Esophagus (tissue), 2 donors: ENCODE data around the gene IFNLR1. TPM values are rescaled to one million over a fixed set of nuclear protein-coding genes. Genes with fewer than 3 reads are reported as not detected.

Source experiments
- H3K27ac ChIP-seq, 2 donors: one replicate each; pipeline ENCODE4 v1.5.1; 2013; ENCODE audit warnings: low read depth in 2 of 2, mild to moderate bottlenecking in 2 of 2, inconsistent platforms in 1 of 2, low read length in 1 of 2, moderate library complexity in 1 of 2
- H3K27me3 ChIP-seq, 2 donors: one replicate each; pipeline ENCODE4 v1.6.1; 2013; ENCODE audit warnings: low read length in 2 of 2, control low read depth in 1 of 2, mild to moderate bottlenecking in 1 of 2; ENCODE audit not compliant: insufficient read depth in 2 of 2, control insufficient read depth in 1 of 2
- H3K36me3 ChIP-seq, 2 donors: one replicate each; pipeline ENCODE4 v1.6.1; 2013; ENCODE audit warnings: low read length in 1 of 2; ENCODE audit not compliant: control insufficient read depth in 2 of 2, insufficient read depth in 2 of 2
- H3K4me1 ChIP-seq, 2 donors: one replicate each; pipeline ENCODE4 v1.6.1; 2013; ENCODE audit warnings: low read length in 1 of 2; ENCODE audit not compliant: control insufficient read depth in 2 of 2, insufficient read depth in 2 of 2
- H3K4me3 ChIP-seq, 2 donors: one replicate each; pipeline ENCODE4 v1.5.1; 2013; ENCODE audit warnings: low read length in 2 of 2, mild to moderate bottlenecking in 2 of 2, low read depth in 1 of 2, moderate library complexity in 1 of 2
- H3K9me3 ChIP-seq, 2 donors: one replicate each; pipeline ENCODE4 v1.6.1; 2013; ENCODE audit warnings: mild to moderate bottlenecking in 2 of 2, low read depth in 1 of 2, low read length in 1 of 2, moderate library complexity in 1 of 2; ENCODE audit not compliant: control insufficient read depth in 2 of 2, insufficient read depth in 1 of 2
- whole genome bisulfite sequencing, 2 donors: extraction: QIAGEN DNeasy Blood & Tissue Kit; methylation state at CpG; one replicate each; pipeline ENCODE4 v1.1.7; 2013; 5-methylcytosine and 5-hydroxymethylcytosine counted together
- polyA plus RNA-seq, 2 donors: library from polyadenylated mRNA; stranded (reverse); fragments of 200-250 nt; gene quantifications; one replicate each; pipeline ENCODE4 v1.2.3, GENCODE V29; 2013
- donor health status: healthy with polysubstance abuse.
- donor health status: Bipolar disorder and iron deficiency.

IFNLR1 gene
- polyA plus RNA-seq, 2 donors: 2.2 to 2.9 TPM

DNA sequence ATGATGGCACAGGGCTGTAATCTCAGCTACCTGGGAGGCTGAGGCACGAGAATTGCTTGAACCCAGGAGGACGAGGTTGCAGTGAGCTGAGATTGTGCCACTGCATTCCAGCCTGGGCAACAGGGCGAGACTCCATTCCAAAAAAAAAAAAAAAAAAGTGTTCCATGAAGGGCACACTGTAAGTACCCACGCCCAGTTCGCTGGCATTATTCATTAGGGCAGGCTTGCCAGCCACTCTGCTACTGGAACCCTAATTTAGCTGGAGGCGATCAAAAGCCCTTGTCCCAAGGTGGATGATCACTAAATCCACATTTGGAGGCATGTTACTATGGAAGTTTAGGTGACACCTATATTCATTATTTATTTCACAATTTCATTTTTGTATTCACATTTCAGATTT, 5.0 kb downstream of the IFNLR1 start:
- H3K4me3 ChIP-seq: no peak overlapping the region
- peaks cover 0 to 3% of the 10 kb centered on the region in 2 donors for H3K36me3 ChIP-seq
- H3K4me1 ChIP-seq: peaks cover 2 to 7% of the 10 kb centered on the region in 2 donors
- no peak overlapping the region for H3K27ac ChIP-seq
- H3K9me3 ChIP-seq: no peaks in the 10 kb centered on the region
- H3K27me3 ChIP-seq: no peaks in the 10 kb centered on the region
- 44 to 52% methylated on average over 6 of the region's 6 CpGs for WGBS, 2 donors

DNA sequence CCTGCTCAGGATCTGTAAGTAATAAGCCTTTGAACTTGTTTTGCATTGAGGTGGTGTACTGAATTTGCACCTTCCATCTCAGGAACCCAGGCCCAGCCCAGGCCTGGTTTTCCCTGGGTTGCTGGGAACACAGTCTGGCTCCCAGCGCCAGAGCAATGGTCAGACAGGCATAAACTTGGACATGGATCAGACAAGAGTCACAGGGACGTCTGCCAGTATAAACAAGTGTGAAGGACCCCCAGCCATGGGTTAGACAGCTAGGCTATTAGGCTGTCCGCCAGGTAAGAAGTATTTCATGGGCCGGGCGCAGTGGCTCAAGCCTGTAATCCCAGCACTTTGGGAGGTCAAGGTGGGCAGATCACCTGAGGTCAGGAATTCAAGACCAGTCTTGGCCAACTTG, 5.5 kb downstream of the IFNLR1 start:
- Histone ChIP-seq H3K4me3 (no peak overlapping the region), H3K36me3 (peaks cover 0 to 3% of the 10 kb centered on the region in 2 donors), H3K4me1 (peaks cover 2 to 7% of the 10 kb centered on the region in 2 donors), H3K27me3 (no peaks in the 10 kb centered on the region), H3K27ac (no peak overlapping the region), H3K9me3 (no peaks in the 10 kb centered on the region)
- WGBS, 2 donors: 66 to 69% methylated on average over 5 of the region's 5 CpGs

DNA sequence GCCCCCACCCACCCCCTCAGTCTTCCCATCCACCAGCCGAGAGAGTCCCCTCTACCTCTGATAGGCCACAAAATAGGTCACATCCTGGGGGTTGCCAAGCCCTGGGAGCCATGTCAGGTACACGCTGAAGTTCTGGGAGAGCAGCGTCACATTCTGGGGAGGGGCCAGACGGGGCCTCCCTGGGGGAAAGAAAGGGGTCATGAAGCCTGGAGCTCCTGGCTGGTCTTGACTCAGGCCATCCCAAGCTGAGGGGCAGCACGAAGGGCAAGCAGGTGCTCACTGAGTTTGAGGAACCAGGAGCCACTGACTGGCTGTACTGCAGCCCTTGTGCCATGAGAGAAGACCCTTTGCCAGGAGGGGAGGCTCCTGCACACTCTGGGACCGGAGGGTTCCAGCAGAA, 6.4 kb downstream of the IFNLR1 start:
- Histone ChIP-seq H3K4me1 (peaks cover 0 to 4% of the 10 kb centered on the region in 2 donors), H3K9me3 (no peaks in the 10 kb centered on the region), H3K4me3 (no peak overlapping the region), H3K27me3 (no peaks in the 10 kb centered on the region), H3K27ac (no peak overlapping the region), H3K36me3 (peaks cover 0 to 3% of the 10 kb centered on the region in 2 donors)
- 92% methylated on average over 6 of the region's 6 CpGs for WGBS, 2 donors

DNA sequence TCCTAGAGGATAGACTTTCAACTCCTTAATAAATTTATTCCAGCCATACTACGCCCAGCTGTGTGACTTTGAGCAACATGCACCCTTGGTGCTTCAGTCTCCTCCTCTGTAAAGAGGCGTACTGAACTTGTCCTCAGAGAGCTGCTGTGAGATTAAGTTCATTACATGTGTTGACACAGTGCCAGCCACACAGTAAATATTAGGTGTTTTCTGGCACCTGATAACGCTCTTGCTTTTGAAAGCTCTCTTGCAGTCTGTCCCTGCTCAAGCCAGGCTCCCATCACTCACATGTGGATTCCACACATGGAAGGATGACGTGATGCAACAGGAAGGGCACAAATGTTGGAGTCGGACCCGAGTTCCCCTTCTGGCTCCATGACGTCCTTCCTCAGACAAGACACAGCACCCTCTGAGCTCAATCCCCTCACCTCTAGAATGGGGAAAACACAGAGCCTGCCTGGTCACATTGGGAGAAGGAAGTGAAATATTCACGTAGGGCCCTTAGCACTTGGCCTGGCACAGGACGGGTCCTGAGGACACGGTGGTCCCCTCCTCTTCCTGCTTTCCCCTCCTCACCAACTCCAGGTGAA, 7.7 kb downstream of the IFNLR1 start:
- Histone ChIP-seq H3K36me3 (peaks cover 0 to 3% of the 10 kb centered on the region in 2 donors), H3K4me1 (peaks cover 0 to 7% of the 10 kb centered on the region in 2 donors), H3K4me3 (no peak overlapping the region), H3K27me3 (no peaks in the 10 kb centered on the region), H3K27ac (no peak overlapping the region), H3K9me3 (no peaks in the 10 kb centered on the region)
- WGBS, 2 donors: 62 to 77% methylated on average over 10 of the region's 10 CpGs

DNA sequence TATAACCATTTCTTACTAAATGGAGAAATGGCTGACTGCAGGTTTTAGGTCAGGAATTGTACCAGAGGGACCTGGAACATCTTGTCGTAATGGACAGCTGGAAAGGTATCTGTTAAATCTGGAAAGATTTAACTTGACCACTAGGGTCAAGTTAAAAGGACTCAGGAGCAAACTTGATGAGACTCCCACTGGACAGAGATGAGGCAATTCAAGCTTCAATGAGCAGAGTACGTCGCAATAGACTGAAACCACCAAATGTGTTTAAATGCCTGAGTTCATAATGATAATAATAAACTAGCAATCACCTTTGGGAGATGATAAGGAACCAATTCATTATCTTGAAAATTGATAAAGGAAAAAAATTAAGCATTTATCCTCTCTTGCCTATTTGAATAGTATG, 8.7 kb downstream of the IFNLR1 start:
- Histone ChIP-seq H3K4me3 (no peak overlapping the region), H3K36me3 (peaks cover 0 to 3% of the 10 kb centered on the region in 2 donors), H3K4me1 (peaks cover 0 to 7% of the 10 kb centered on the region in 2 donors), H3K27me3 (no peaks in the 10 kb centered on the region), H3K27ac (no peak overlapping the region), H3K9me3 (no peaks in the 10 kb centered on the region)
- 90 to 93% methylated on average over 3 of the region's 3 CpGs for WGBS, 2 donors

DNA sequence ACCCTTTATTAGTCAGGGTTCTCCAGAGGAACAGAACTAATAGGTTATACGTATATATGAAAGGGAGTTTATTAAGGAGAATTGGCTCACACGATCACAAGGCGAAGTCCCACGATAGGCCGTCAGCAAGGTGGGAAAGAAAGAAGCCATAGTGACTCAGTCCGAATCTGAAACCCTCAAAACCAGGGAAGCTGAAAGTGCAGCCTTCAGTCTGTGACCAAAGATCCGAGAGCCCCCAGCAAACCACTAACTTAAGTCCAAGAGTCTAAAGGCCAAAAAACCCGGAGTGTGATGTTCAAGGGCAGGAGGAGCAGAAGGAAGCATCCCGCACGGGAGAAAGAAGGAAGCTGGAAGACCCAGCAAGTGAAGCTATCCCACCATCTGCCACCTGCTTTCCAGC, 9.9 kb downstream of the IFNLR1 start:
- H3K4me1 ChIP-seq: peaks cover 0 to 7% of the 10 kb centered on the region in 2 donors
- no peaks in the 10 kb centered on the region for H3K9me3 ChIP-seq
- H3K36me3 ChIP-seq: peaks cover 0 to 3% of the 10 kb centered on the region in 2 donors
- H3K4me3 ChIP-seq: no peak overlapping the region
- H3K27me3 ChIP-seq: no peaks in the 10 kb centered on the region
- 92 to 93% methylated on average over 10 of the region's 10 CpGs for WGBS, 2 donors
- no peak overlapping the region for H3K27ac ChIP-seq

- Histone ChIP-seq H3K27ac (peak overlapping the region; percentile 61 to 87), H3K4me3 (no peak overlapping the region), H3K4me1 (peaks cover 0 to 2% of the 10 kb centered on the region in 2 donors), H3K9me3 (no peaks in the 10 kb centered on the region), H3K36me3 (peaks cover 0 to 3% of the 10 kb centered on the region in 2 donors), H3K27me3 (no peaks in the 10 kb centered on the region)
- WGBS, 2 donors: 64 to 73% methylated on average over 6 of the region's 6 CpGs
Measured at GRCh38 chr1:24175033-24175755, 11.9 kb downstream of the IFNLR1 start.

GRCh38 chr1:24173638-24174575, 13.2 kb downstream of the IFNLR1 start:
- 88 to 89% methylated on average over 5 of the region's 5 CpGs for WGBS, 2 donors

DNA sequence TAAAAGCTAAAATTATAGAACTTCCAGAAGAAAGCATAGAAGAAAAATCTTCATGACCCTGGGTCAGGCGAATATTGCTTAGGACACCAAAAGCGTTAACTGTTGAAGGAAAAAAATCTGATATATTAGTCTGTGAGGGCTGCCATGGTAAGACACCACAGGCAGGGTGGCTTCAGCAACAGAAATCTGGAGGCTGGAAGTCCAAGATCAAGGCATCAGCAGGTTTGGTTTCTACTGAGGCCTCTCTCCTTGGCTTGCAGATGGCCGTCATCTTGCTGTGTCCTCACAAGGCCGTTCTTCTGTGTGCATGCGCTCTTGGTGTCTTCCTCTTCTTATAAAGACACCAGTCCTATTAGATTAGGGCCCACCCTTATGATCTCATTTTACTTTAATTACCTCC, 14.5 kb downstream of the IFNLR1 start:
- no peak overlapping the region for H3K27ac ChIP-seq
- no peaks in the 10 kb centered on the region for H3K9me3 ChIP-seq
- H3K36me3 ChIP-seq: peaks cover 0 to 7% of the 10 kb centered on the region in 2 donors
- H3K4me1 ChIP-seq: peaks cover 0 to 2% of the 10 kb centered on the region in 2 donors
- H3K27me3 ChIP-seq: no peaks in the 10 kb centered on the region
- 96 to 97% methylated on average over 5 of the region's 5 CpGs for WGBS, 2 donors
- H3K4me3 ChIP-seq: no peak overlapping the region

More at GRCh38 chr1:24173638-24174575, 13.2 kb downstream of the IFNLR1 start:
- peaks cover 0 to 7% of the 10 kb centered on the region in 2 donors for H3K36me3 ChIP-seq
- no peaks in the 10 kb centered on the region for H3K9me3 ChIP-seq
- no peaks in the 10 kb centered on the region for H3K27me3 ChIP-seq
- no peak overlapping the region for H3K4me3 ChIP-seq
- H3K4me1 ChIP-seq: peaks cover 0 to 2% of the 10 kb centered on the region in 2 donors
- H3K27ac ChIP-seq: no peak overlapping the region
